Nephron progenitor cell (in vitro differentiated cells): ENCODE results near the gene MAL.
A peak's percentile ranks its signal among the peaks of the same experiment; 100 is the strongest.

Experiments
- DNase-seq: peaks from one replicate; pipeline ENCODE4 v3.0.0; 2021
- H3K27ac Mint-ChIP-seq: 2 replicates; pipeline ENCODE4 v1.8.0; 2021; ENCODE audit warnings: mild to moderate bottlenecking, moderate library complexity, mixed read lengths
- H3K27me3 Mint-ChIP-seq: 2 replicates; pipeline ENCODE4 v1.8.0; 2021; ENCODE audit warnings: mild to moderate bottlenecking, low read depth, mixed read lengths; ENCODE audit not compliant: poor library complexity
- H3K36me3 Mint-ChIP-seq: 2 replicates; pipeline ENCODE4 v1.8.0; 2021; ENCODE audit warnings: low read depth, mixed read lengths
- H3K4me1 Mint-ChIP-seq: 2 replicates; pipeline ENCODE4 v1.8.0; 2021; ENCODE audit warnings: mixed read lengths
- H3K4me3 Mint-ChIP-seq: 2 replicates; pipeline ENCODE4 v1.8.0; 2021; ENCODE audit warnings: mild to moderate bottlenecking, moderate library complexity, mixed read lengths
- H3K9me3 Mint-ChIP-seq: 2 replicates; pipeline ENCODE4 v1.8.0; 2021; ENCODE audit warnings: mild to moderate bottlenecking, moderate library complexity, mixed read lengths
- TF ChIP-seq, protein P1 (sequence below): fragments of 200-600 bp; sonication (generic); IDR thresholded peaks from 2 replicates; pipeline ENCODE4 v1.5.0; 2021; ENCODE audit warnings: antibody characterized with exemption

Gene MAL

DNA sequence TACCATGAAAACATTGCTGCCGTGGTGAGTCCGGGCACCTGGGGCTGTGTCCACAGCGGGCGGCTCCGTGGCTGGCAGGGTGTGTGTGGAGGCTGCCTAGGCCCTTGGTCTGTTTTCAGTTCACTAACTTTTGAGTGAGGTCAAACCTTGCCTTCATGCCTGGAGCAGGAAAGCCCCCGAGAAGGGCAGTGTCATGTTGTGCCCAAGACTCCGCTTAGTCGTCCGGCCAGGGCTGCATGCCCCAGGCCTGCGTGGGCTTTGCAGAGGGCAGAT, 24.1 kb downstream of the MAL start:
- H3K36me3 Mint-ChIP-seq: no peaks in the 10 kb centered on the region
- TF ChIP-seq, protein P1, sequence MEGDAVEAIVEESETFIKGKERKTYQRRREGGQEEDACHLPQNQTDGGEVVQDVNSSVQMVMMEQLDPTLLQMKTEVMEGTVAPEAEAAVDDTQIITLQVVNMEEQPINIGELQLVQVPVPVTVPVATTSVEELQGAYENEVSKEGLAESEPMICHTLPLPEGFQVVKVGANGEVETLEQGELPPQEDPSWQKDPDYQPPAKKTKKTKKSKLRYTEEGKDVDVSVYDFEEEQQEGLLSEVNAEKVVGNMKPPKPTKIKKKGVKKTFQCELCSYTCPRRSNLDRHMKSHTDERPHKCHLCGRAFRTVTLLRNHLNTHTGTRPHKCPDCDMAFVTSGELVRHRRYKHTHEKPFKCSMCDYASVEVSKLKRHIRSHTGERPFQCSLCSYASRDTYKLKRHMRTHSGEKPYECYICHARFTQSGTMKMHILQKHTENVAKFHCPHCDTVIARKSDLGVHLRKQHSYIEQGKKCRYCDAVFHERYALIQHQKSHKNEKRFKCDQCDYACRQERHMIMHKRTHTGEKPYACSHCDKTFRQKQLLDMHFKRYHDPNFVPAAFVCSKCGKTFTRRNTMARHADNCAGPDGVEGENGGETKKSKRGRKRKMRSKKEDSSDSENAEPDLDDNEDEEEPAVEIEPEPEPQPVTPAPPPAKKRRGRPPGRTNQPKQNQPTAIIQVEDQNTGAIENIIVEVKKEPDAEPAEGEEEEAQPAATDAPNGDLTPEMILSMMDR: no peak
- H3K27me3 Mint-ChIP-seq: peaks cover 41% of the 10 kb centered on the region
- H3K9me3 Mint-ChIP-seq: peaks cover 6% of the 10 kb centered on the region
- DNase-seq: no peak
- H3K27ac Mint-ChIP-seq: no peak overlapping the region
- H3K4me1 Mint-ChIP-seq: peaks cover 21% of the 10 kb centered on the region
- no peak overlapping the region for H3K4me3 Mint-ChIP-seq

DNA sequence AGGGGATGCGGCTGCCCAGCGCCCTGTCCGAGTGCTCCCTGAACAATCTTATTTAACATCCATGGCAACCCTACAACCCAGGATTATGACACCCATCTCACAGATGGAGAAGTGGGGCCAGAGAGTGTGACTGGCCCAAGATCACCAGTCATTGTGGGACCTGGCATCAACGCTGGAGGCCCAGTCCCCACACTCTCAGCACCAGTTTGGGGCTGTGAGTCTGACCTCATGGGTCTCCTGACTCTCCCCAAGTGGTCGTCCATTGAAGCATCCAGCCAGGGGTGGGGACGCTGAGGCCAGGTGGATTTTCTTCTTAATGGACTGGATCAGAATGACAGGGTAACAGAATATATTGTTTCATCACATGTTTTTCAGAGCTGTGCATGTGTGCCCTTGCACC, 24.5 kb downstream of the MAL start:
- H3K9me3 Mint-ChIP-seq: peaks cover 6% of the 10 kb centered on the region
- TF ChIP-seq, protein P1: no peak
- peaks cover 21% of the 10 kb centered on the region for H3K4me1 Mint-ChIP-seq
- H3K27ac Mint-ChIP-seq: no peak overlapping the region
- H3K36me3 Mint-ChIP-seq: no peaks in the 10 kb centered on the region
- peaks cover 40% of the 10 kb centered on the region for H3K27me3 Mint-ChIP-seq
- DNase-seq: no peak
- H3K4me3 Mint-ChIP-seq: no peak overlapping the region

DNA sequence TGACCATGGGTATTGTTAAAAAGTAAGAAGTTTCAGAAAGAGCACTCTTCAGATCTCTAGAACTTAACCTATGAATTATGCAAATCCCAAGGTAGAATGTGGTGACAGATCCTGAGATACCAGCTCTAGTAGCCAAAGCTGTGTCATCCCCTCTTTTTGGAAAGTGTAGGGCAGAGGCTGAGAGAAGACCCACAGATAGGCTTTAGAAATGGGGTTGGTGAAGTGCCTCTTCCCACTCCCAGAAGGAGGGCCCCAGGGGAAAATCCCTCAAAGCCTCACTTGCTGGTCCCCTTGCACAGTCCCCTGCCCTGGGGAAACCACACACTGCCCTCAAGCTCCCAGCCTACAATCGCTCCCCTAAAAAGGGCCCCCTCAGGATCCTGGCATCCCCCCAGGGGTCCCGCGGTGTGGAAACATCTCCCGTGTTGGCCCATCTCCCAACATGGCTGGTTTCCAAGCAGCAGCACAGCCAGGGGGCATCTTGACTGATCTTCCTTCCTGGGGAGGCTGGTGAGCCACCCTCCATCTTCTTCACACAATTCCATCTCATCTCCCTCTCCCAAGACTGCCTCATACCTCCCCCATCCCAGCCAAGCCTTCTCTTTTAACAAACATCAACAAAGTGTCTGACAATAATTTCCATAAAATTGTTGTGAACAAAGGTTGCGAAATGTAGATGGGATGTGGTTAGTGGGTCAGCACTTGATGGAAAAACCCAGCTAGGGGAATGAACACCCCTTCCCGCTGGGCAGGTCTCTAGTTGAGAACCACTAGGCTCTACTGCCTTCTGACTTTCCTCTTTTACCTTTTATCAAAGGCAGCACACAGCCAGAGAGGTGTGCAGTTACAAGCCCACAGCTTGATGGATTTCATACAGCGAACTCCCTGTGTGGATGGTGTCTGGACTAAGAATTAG, 25.1 kb downstream of the MAL start:
- H3K36me3 Mint-ChIP-seq: no peaks in the 10 kb centered on the region
- H3K27ac Mint-ChIP-seq: no peak overlapping the region
- peaks cover 4% of the 10 kb centered on the region for H3K9me3 Mint-ChIP-seq
- H3K4me1 Mint-ChIP-seq: peaks cover 21% of the 10 kb centered on the region
- H3K27me3 Mint-ChIP-seq: peaks cover 36% of the 10 kb centered on the region
- no peak overlapping the region for H3K4me3 Mint-ChIP-seq
- TF ChIP-seq, protein P1: no peak
- DNase-seq: no peak

DNA sequence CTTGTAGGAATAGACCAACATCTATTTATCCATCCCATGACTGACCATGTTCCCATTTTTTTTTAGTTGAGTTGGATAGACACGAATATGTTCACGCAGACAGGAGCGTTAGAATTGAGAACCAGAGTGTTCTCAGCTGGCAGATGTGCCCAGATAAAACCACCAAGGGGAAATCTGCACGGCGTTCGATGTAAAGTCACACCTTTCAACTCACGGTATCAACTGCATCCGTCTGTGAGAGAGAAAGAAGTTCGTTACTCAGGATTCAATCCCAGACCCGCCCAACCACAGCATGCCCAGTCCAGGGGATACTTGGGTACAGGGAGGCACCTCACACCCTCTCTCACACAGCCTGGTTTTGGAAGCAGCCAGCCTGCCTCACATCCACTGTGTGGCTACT, 26.1 kb downstream of the MAL start:
- peaks cover 25% of the 10 kb centered on the region for H3K4me1 Mint-ChIP-seq
- H3K27ac Mint-ChIP-seq: no peak overlapping the region
- TF ChIP-seq, protein P1: no peak
- H3K9me3 Mint-ChIP-seq: no peaks in the 10 kb centered on the region
- DNase-seq: no peak
- peaks cover 30% of the 10 kb centered on the region for H3K27me3 Mint-ChIP-seq
- no peaks in the 10 kb centered on the region for H3K36me3 Mint-ChIP-seq
- H3K4me3 Mint-ChIP-seq: no peak overlapping the region

DNA sequence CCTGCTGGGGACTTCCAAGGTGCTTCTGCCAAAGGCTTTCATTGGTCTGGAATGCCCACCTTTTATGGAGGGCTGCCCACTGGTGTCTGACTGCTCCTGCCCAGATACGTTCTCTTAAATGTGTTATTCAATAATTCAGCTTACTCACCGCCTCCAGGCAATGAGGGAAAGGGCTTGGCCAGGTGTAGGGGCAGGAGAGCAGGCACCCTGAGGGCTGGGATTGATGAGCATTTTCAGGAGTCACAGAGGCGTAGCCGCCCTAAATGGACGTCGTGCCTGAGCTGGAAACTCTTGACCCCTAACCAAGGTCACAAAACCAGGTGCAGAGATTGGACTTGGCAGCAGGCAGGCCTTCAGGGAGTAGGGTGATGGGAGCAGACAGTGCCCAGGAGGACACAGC, 26.8 kb downstream of the MAL start:
- Mint-ChIP-seq H3K4me1 (peaks cover 32% of the 10 kb centered on the region), H3K9me3 (no peaks in the 10 kb centered on the region), H3K36me3 (no peaks in the 10 kb centered on the region), H3K4me3 (no peak overlapping the region), H3K27ac (no peak overlapping the region), H3K27me3 (peaks cover 26% of the 10 kb centered on the region)
- DNase-seq: peak; percentile 31
- TF ChIP-seq, protein P1: no peak
